Common myeloid progenitor, CD34-positive (primary cell): Measurements from ENCODE around the gene TCP11.

ENCODE experiments used
- CTCF ChIA-PET: fragments of 350-600 bp; sonication (Branson Sonifier 250); formaldehyde crosslinking; loops from one replicate; lab custom pipeline; 2021; ENCODE audit warnings: antibody characterized with exemption; lab: Charles Lee
- POLR2A ChIA-PET: fragments of 350-600 bp; sonication (Branson Sonifier 250); formaldehyde crosslinking; loops from one replicate; lab custom pipeline; 2021; ENCODE audit warnings: antibody characterized with exemption; lab: Charles Lee
- DNase-seq, 3 donors: peaks; one replicate each; pipeline versions ENCODE4 v3.0.0 to v3.0.0-alpha.2; 2013
- H3K27ac ChIP-seq, 2 experiments: 1 replicate in 1 of 2; 2 replicates in 1 of 2; pipeline ENCODE4 v1.7.0; 2013; ENCODE audit warnings: inconsistent platforms in 2 of 2, low read length in 2 of 2, mild to moderate bottlenecking in 2 of 2, low read depth in 1 of 2, moderate library complexity in 1 of 2; ENCODE audit not compliant: severe bottlenecking in 2 of 2, insufficient read depth in 1 of 2, poor library complexity in 1 of 2
- H3K27me3 ChIP-seq, 5 experiments: replicated peaks in 2 of 5; 1 replicate in 3 of 5; 2 replicates in 2 of 5; pipeline versions ENCODE4 v1.6.1 to v1.7.0; 2013; ENCODE audit warnings: low read length in 4 of 5, mild to moderate bottlenecking in 2 of 5, moderate library complexity in 2 of 5, inconsistent platforms in 1 of 5; ENCODE audit not compliant: insufficient read depth in 5 of 5, control insufficient read depth in 4 of 5
- H3K36me3 ChIP-seq, 4 experiments: 1 replicate in 2 of 4; 2 replicates in 2 of 4; pipeline versions ENCODE4 v1.6.1 to v1.7.0; 2013; ENCODE audit warnings: low read length in 3 of 4, control low read depth in 1 of 4, mild to moderate bottlenecking in 1 of 4; ENCODE audit not compliant: control insufficient read depth in 4 of 4, insufficient read depth in 4 of 4
- H3K4me1 ChIP-seq, 4 experiments: 1 replicate in 3 of 4; 2 replicates in 1 of 4; pipeline versions ENCODE4 v1.6.1 to v1.7.1; 2013; ENCODE audit warnings: low read length in 3 of 4, mild to moderate bottlenecking in 3 of 4, control low read depth in 1 of 4, inconsistent platforms in 1 of 4, moderate library complexity in 1 of 4; ENCODE audit not compliant: control insufficient read depth in 4 of 4, insufficient read depth in 4 of 4; ENCODE audit errors: control extremely low read depth in 1 of 4
- H3K4me3 ChIP-seq, 7 experiments: 1 replicate in 4 of 7; 2 replicates in 3 of 7; pipeline versions ENCODE4 v1.5.1 to v1.7.0; 2013; ENCODE audit warnings: mild to moderate bottlenecking in 7 of 7, low read length in 6 of 7, moderate library complexity in 6 of 7, inconsistent platforms in 2 of 7, low read depth in 2 of 7, control low read depth in 1 of 7; ENCODE audit not compliant: insufficient read depth in 4 of 7, control insufficient read depth in 1 of 7; ENCODE audit errors: extremely low read depth in 1 of 7
- H3K9me3 ChIP-seq, 5 experiments: 1 replicate in 4 of 5; 2 replicates in 1 of 5; pipeline versions ENCODE4 v1.6.1 to v1.7.1; 2013; ENCODE audit warnings: low read length in 4 of 5, mild to moderate bottlenecking in 2 of 5, inconsistent platforms in 1 of 5, low read depth in 1 of 5, moderate library complexity in 1 of 5; ENCODE audit not compliant: control insufficient read depth in 4 of 5, insufficient read depth in 2 of 5; ENCODE audit errors: control extremely low read depth in 1 of 5
- WGBS: methylation state at CpG from one replicate; pipeline ENCODE4 v1.1.5; 2013; ENCODE audit not compliant: insufficient coverage; 5-methylcytosine and 5-hydroxymethylcytosine counted together

TCP11 gene

DNA sequence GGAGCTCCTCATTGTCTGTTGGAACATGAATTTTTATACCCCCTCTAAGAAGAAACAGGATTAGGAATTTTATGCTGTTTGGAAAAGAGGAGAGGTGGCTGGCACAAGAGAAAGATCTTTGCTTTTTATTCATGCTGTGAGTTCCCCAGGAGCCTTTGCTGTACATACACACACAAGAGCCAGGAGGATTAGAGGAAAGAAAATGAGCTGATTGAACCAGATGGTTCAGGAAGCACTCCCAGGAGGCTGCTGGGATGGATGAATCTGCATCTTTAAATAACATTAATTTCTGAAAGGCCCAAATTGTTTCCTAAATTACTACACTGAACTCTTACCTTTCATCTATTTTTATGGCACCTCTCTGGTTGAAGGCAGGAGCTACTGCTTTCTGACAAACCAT is 20.1 kb upstream of the TCP11 start:
- no peaks in the 10 kb centered on the region for H3K36me3 ChIP-seq
- no peak overlapping the region for H3K27ac ChIP-seq
- ChIA-PET POLR2A (no interaction called here), CTCF (interaction anchor here (1.1 to 4.1 kb wide), 3 partner anchors 11 to 174 kb away, joined by 3 to 19 read pairs (median 3); no protein-coding TSS in a partner anchor)
- no peaks in the 10 kb centered on the region for H3K4me1 ChIP-seq
- no peak for DNase-seq
- peaks cover 0 to 4% (median 2%) of the 10 kb centered on the region in 5 experiments for H3K27me3 ChIP-seq
- H3K4me3 ChIP-seq, result no peak overlapping the region
- peaks cover 0 to 4% (median 0%) of the 10 kb centered on the region in 5 experiments for H3K9me3 ChIP-seq

GRCh38 chr6:35160642-35161041 is 19.5 kb upstream of the TCP11 start:
- Histone ChIP-seq H3K4me3 (no peak overlapping the region), H3K4me1 (no peaks in the 10 kb centered on the region), H3K27ac (no peak overlapping the region), H3K36me3 (no peaks in the 10 kb centered on the region), H3K27me3 (peaks cover 0 to 4% (median 2%) of the 10 kb centered on the region in 5 experiments), H3K9me3 (peaks cover 0 to 4% (median 0%) of the 10 kb centered on the region in 5 experiments)
- ChIA-PET CTCF (interaction anchor here (1.2 to 4.1 kb wide), 4 partner anchors 11 to 81 kb away, joined by 3 to 19 read pairs (median 4); no protein-coding TSS in a partner anchor), POLR2A (no interaction called here)
- WGBS, result 85% methylated on average over 5 of the region's 5 CpGs
- no peak for DNase-seq

DNA sequence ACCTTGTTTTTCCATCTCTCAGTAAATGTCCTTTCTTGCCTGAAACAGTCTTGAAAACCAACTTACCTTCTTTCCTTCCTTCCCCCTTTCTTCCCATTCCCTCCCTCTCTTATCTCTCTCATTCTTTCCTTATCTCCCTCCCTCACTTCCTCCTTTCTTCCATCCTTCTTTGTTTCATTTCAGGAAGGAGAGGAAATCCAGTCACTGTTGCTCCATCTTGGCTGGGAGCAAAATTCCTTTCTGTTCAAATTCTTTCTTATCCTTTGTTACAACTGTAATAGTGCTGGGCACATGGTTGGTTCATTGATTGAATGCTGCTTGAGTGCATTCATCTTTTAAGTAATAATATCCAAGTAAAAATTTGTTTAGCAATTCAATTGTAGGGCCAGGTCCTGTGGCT is 17.4 kb upstream of the TCP11 start:
- CTCF ChIA-PET, result interaction anchor here (1.1 to 1.3 kb wide), 2 partner anchors 14 to 81 kb away, joined by 3 read pairs; no protein-coding TSS in a partner anchor
- no peaks in the 10 kb centered on the region for H3K4me1 ChIP-seq
- DNase-seq, result no peak
- H3K27me3 ChIP-seq, result peaks cover 0 to 4% (median 2%) of the 10 kb centered on the region in 5 experiments
- POLR2A ChIA-PET, result no interaction called here
- no peak overlapping the region for H3K27ac ChIP-seq
- peaks cover 0 to 4% (median 0%) of the 10 kb centered on the region in 5 experiments for H3K9me3 ChIP-seq
- no peaks in the 10 kb centered on the region for H3K36me3 ChIP-seq
- H3K4me3 ChIP-seq, result no peak overlapping the region

DNA sequence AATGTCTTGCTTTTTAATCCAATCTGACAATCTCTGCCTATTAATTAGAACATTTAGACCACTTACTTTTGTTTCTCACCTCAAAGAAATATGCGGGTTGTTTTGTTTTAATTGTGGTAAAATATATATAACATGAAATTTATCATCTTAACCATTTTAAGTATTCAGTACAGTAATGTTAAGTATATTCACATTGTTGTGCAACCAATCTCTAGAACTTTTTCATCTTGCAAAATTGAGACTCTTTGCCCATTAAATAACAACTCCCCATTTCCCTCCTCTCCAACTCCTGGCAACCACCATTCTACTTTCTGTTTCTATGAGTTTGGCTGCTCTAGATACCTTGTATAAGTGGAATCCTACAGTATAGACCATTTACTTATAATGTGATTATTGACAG is 13.8 kb upstream of the TCP11 start:
- DNase-seq, result no peak
- ChIA-PET CTCF (interaction anchor here (0.7 to 2.3 kb wide), 3 partner anchors 8 to 137 kb away, joined by 3 to 8 read pairs (median 5); no protein-coding TSS in a partner anchor), POLR2A (no interaction called here)
- Histone ChIP-seq H3K4me3 (no peak overlapping the region), H3K27me3 (no peaks in the 10 kb centered on the region), H3K27ac (no peak overlapping the region), H3K9me3 (no peaks in the 10 kb centered on the region), H3K4me1 (no peaks in the 10 kb centered on the region), H3K36me3 (no peaks in the 10 kb centered on the region)
- no CpG with 5 or more reads among the region's 1 CpG for WGBS

DNA sequence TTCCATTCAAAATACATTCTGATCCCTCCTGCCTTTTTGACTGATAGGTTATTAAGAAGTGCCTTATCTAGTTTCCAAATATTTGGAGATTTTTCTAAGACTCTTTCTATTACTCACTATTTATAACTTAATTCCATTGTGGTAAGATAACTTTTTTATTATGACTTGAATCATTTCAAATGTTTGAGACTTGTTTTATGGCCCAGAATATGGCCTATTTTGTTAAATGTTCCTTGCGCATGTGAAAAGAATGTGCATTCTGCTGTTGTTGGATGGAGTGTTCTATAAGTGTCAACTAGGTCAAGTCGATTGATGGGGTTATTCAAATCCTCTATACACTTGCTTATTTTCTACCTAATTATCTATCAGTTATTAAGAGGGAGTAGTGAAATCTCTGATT is 13.1 kb upstream of the TCP11 start:
- Histone ChIP-seq H3K4me3 (no peak overlapping the region), H3K36me3 (no peaks in the 10 kb centered on the region), H3K4me1 (no peaks in the 10 kb centered on the region), H3K27me3 (no peaks in the 10 kb centered on the region), H3K9me3 (no peaks in the 10 kb centered on the region), H3K27ac (no peak overlapping the region)
- no peak for DNase-seq
- CTCF ChIA-PET, result interaction anchor here (1.6 to 2.3 kb wide), 2 partner anchors 7 to 86 kb away, joined by 5 to 8 read pairs; no protein-coding TSS in a partner anchor
- WGBS, result no CpG with 5 or more reads among the region's 2 CpGs
- POLR2A ChIA-PET, result no interaction called here

GRCh38 chr6:35152067-35152707 is 11.0 kb upstream of the TCP11 start:
- ChIA-PET POLR2A (no interaction called here), CTCF (interaction anchor here (2.2 to 3.6 kb wide), 2 partner anchors 55 to 89 kb away, joined by 5 to 30 read pairs; no protein-coding TSS in a partner anchor)
- H3K9me3 ChIP-seq, result no peaks in the 10 kb centered on the region
- WGBS, result 80% methylated on average over 2 of the region's 4 CpGs
- no peaks in the 10 kb centered on the region for H3K36me3 ChIP-seq
- no peaks in the 10 kb centered on the region for H3K4me1 ChIP-seq
- no peak overlapping the region for H3K27ac ChIP-seq
- H3K4me3 ChIP-seq, result no peak overlapping the region
- DNase-seq, result peak in 2 of 3 donors; percentile 35 to 53
- H3K27me3 ChIP-seq, result peaks cover 0 to 4% (median 0%) of the 10 kb centered on the region in 5 experiments

DNA sequence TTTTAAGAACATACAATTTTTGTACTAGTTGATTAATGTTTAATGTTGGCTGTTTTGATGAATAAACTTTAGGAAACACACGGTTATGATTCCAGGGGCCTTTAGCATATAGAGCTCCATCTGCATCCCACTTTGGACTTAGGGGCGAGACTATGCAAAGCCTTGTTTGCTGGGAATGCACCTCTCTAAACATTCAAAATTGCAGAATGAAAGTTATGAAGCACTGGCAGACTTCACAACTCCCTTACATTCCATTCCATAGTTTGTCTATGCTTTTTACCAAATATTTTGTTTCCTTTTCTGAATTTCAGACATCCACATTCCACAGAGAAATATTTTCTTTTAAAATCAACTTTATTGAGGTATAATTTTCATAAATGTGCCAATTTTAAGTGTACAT is 10.3 kb upstream of the TCP11 start:
- Histone ChIP-seq H3K9me3 (no peaks in the 10 kb centered on the region), H3K4me3 (no peak overlapping the region), H3K27me3 (peaks cover 0 to 4% (median 0%) of the 10 kb centered on the region in 5 experiments), H3K4me1 (no peaks in the 10 kb centered on the region), H3K36me3 (no peaks in the 10 kb centered on the region), H3K27ac (no peak overlapping the region)
- DNase-seq, result no peak
- 100% methylated on average over 2 of the region's 2 CpGs for WGBS
- POLR2A ChIA-PET, result no interaction called here
- CTCF ChIA-PET, result interaction anchor here (1.5 to 3.6 kb wide), 4 partner anchors 53 to 90 kb away, joined by 4 to 30 read pairs (median 5); no protein-coding TSS in a partner anchor
